ENCODE measurements around the gene GALNT2.

DNA sequence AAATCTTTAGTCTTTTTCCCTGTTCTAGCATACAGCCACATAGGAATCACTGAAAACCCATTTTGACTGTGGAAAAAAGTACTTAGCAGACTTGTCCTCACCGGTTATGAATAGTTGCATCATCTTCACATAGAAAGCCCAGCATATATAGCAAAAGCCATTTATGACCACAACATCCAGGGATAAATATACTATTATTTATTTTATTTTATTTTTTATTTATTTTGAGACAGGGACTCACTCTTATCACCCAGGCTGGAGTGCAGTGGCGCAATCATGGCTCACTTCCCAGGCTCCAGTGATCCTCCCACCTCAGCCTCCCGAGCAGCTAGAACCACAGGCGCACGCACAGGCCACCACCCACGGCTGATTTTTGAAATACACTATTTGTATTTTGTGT lies 175.3 kb downstream of the GALNT2 start:
- TF ChIP-seq, protein P1, sequence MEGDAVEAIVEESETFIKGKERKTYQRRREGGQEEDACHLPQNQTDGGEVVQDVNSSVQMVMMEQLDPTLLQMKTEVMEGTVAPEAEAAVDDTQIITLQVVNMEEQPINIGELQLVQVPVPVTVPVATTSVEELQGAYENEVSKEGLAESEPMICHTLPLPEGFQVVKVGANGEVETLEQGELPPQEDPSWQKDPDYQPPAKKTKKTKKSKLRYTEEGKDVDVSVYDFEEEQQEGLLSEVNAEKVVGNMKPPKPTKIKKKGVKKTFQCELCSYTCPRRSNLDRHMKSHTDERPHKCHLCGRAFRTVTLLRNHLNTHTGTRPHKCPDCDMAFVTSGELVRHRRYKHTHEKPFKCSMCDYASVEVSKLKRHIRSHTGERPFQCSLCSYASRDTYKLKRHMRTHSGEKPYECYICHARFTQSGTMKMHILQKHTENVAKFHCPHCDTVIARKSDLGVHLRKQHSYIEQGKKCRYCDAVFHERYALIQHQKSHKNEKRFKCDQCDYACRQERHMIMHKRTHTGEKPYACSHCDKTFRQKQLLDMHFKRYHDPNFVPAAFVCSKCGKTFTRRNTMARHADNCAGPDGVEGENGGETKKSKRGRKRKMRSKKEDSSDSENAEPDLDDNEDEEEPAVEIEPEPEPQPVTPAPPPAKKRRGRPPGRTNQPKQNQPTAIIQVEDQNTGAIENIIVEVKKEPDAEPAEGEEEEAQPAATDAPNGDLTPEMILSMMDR (IDR thresholded peaks at IDR 0.05), result no peak
- TF ChIP-seq POLR2AphosphoS5 (IDR thresholded peaks at IDR 0.05; ENCODE audit: low read depth, low read length) (no peak), SMC3 (IDR thresholded peaks at IDR 0.05; ENCODE audit: low read depth, low read length) (no peak), JUND (IDR thresholded peaks at IDR 0.05) (no peak), TAF1 (IDR thresholded peaks at IDR 0.05; ENCODE audit: borderline replicate concordance, low read depth, low read length) (no peak), RAD21 (IDR thresholded peaks at IDR 0.05; ENCODE audit: low read length) (no peak)
- TF ChIP-seq, protein P2, sequence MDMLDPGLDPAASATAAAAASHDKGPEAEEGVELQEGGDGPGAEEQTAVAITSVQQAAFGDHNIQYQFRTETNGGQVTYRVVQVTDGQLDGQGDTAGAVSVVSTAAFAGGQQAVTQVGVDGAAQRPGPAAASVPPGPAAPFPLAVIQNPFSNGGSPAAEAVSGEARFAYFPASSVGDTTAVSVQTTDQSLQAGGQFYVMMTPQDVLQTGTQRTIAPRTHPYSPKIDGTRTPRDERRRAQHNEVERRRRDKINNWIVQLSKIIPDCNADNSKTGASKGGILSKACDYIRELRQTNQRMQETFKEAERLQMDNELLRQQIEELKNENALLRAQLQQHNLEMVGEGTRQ (IDR thresholded peaks at IDR 0.05; ENCODE audit: borderline replicate concordance, low read depth, low read length), result no peak
- TF ChIP-seq, protein P3, sequence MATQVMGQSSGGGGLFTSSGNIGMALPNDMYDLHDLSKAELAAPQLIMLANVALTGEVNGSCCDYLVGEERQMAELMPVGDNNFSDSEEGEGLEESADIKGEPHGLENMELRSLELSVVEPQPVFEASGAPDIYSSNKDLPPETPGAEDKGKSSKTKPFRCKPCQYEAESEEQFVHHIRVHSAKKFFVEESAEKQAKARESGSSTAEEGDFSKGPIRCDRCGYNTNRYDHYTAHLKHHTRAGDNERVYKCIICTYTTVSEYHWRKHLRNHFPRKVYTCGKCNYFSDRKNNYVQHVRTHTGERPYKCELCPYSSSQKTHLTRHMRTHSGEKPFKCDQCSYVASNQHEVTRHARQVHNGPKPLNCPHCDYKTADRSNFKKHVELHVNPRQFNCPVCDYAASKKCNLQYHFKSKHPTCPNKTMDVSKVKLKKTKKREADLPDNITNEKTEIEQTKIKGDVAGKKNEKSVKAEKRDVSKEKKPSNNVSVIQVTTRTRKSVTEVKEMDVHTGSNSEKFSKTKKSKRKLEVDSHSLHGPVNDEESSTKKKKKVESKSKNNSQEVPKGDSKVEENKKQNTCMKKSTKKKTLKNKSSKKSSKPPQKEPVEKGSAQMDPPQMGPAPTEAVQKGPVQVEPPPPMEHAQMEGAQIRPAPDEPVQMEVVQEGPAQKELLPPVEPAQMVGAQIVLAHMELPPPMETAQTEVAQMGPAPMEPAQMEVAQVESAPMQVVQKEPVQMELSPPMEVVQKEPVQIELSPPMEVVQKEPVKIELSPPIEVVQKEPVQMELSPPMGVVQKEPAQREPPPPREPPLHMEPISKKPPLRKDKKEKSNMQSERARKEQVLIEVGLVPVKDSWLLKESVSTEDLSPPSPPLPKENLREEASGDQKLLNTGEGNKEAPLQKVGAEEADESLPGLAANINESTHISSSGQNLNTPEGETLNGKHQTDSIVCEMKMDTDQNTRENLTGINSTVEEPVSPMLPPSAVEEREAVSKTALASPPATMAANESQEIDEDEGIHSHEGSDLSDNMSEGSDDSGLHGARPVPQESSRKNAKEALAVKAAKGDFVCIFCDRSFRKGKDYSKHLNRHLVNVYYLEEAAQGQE (IDR thresholded peaks at IDR 0.05; ENCODE audit: low read depth, low read length), result no peak
